Right renal cortex interstitium (tissue), 3 donors: Measurements from ENCODE around the gene SPTBN1. TPM values are rescaled to one million over a fixed set of nuclear protein-coding genes. Genes with fewer than 3 reads are reported as not detected.
"Not testable (repeated sequence)": the region's sequence is repeated elsewhere in the genome, so short reads cannot be mapped to it uniquely, and the experiment has no call there.

ENCODE experiments used
- DNase-seq, 3 donors: peaks; one replicate each; pipeline ENCODE4 v3.0.0-alpha.2; 2013; ENCODE audit warnings: low read depth in 3 of 3, low spot score in 2 of 3
- polyA plus RNA-seq, 3 donors: library from polyadenylated mRNA; unstranded; fragments of 120-200 nt; gene quantifications; one replicate each; pipeline ENCODE4 v1.2.1, GENCODE V29; 2013; ENCODE audit not compliant: insufficient read length in 3 of 3

The SPTBN1 gene
- polyA plus RNA-seq, 3 donors = 222 to 230 (median 225) TPM

- DNase-seq = no peak
Observed at GRCh38 chr2:54680397-54681041, 224.4 kb downstream of the SPTBN1 start.

GRCh38 chr2:54681416-54681815 lies 225.3 kb downstream of the SPTBN1 start:
- no peak for DNase-seq

- DNase-seq = no peak
Observed at GRCh38 chr2:54683596-54683995, 227.5 kb downstream of the SPTBN1 start.

- DNase-seq = no peak
Observed at GRCh38 chr2:54685263-54685775, 229.2 kb downstream of the SPTBN1 start.

GRCh38 chr2:54687595-54688152 lies 231.5 kb downstream of the SPTBN1 start:
- DNase-seq = no peak

- no peak for DNase-seq
Observed at GRCh38 chr2:54691445-54692135, 235.5 kb downstream of the SPTBN1 start.

GRCh38 chr2:54692556-54692955 lies 236.4 kb downstream of the SPTBN1 start:
- no peak for DNase-seq

GRCh38 chr2:54695378-54695777 lies 239.3 kb downstream of the SPTBN1 start:
- no peak for DNase-seq

GRCh38 chr2:54697934-54698333 lies 241.8 kb downstream of the SPTBN1 start:
- DNase-seq = no peak

GRCh38 chr2:54698926-54699325 lies 242.8 kb downstream of the SPTBN1 start:
- DNase-seq = not testable (repeated sequence)

- no peak for DNase-seq
Observed at GRCh38 chr2:54699665-54700064, 243.5 kb downstream of the SPTBN1 start.

- DNase-seq = no peak
Observed at GRCh38 chr2:54701029-54701428, 244.9 kb downstream of the SPTBN1 start.

GRCh38 chr2:54704238-54704637 lies 248.1 kb downstream of the SPTBN1 start:
- no peak for DNase-seq

- peak in 1 of 3 donors; percentile 27 for DNase-seq
Observed at GRCh38 chr2:54704688-54705605, 248.8 kb downstream of the SPTBN1 start.

GRCh38 chr2:54706622-54707021 lies 250.5 kb downstream of the SPTBN1 start:
- DNase-seq = no peak

- peak in 1 of 3 donors; percentile 31 for DNase-seq
Observed at GRCh38 chr2:54708584-54709335, 252.6 kb downstream of the SPTBN1 start.

GRCh38 chr2:54709336-54709809 lies 253.2 kb downstream of the SPTBN1 start:
- no peak for DNase-seq

- DNase-seq = no peak
Observed at GRCh38 chr2:54710216-54710615, 254.1 kb downstream of the SPTBN1 start.

GRCh38 chr2:54712516-54712915 lies 256.4 kb downstream of the SPTBN1 start:
- no peak for DNase-seq

GRCh38 chr2:54714996-54715395 lies 258.9 kb downstream of the SPTBN1 start:
- no peak for DNase-seq
